Measurements from ENCODE around the gene ZNF609. TPM values are rescaled to one million over a fixed set of nuclear protein-coding genes. Genes with fewer than 3 reads are reported as not detected.
A peak's percentile ranks its signal among the peaks of the same experiment; 100 is the strongest.

The ZNF609 gene
- total RNA-seq, 1 donor from 2014 or later: 24.1 TPM

DNA sequence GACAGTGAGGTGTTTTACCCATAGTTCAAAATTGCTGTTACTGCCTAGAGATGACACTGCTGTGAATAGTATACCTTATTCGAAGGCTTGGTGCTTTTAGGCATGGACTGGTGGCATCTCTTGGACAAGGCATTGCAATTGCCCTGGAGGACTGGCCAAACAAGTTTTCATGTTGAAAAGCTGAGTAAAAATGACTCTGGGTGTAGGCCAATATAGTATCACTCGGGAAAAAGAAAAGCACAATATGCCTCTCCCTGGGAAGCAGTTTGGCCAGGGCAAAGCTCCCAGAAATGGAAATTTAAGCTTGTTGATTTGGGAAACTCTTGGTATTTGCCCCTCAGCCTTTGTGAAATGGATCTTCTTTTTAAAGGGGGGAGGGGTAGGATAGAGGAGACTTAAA, 54.8 kb downstream of the ZNF609 start:
- Mint-ChIP-seq H3K4me3 (ENCODE audit: unreplicated experiment) (no peak overlapping the region), H3K36me3 (ENCODE audit: low read depth) (no peaks in the 10 kb centered on the region), H3K9me3 (ENCODE audit: low read depth) (no peaks in the 10 kb centered on the region), H3K27me3 (ENCODE audit: low read depth) (no peaks in the 10 kb centered on the region), H3K27ac (ENCODE audit: unreplicated experiment) (peak overlapping the region; percentile 41), H3K4me1 (ENCODE audit: low read depth) (peaks cover 8% of the 10 kb centered on the region)
- TF ChIP-seq, protein P1, sequence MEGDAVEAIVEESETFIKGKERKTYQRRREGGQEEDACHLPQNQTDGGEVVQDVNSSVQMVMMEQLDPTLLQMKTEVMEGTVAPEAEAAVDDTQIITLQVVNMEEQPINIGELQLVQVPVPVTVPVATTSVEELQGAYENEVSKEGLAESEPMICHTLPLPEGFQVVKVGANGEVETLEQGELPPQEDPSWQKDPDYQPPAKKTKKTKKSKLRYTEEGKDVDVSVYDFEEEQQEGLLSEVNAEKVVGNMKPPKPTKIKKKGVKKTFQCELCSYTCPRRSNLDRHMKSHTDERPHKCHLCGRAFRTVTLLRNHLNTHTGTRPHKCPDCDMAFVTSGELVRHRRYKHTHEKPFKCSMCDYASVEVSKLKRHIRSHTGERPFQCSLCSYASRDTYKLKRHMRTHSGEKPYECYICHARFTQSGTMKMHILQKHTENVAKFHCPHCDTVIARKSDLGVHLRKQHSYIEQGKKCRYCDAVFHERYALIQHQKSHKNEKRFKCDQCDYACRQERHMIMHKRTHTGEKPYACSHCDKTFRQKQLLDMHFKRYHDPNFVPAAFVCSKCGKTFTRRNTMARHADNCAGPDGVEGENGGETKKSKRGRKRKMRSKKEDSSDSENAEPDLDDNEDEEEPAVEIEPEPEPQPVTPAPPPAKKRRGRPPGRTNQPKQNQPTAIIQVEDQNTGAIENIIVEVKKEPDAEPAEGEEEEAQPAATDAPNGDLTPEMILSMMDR (IDR thresholded peaks at IDR 0.05): no peak
- DNase-seq (ENCODE audit: low spot score): no peak

DNA sequence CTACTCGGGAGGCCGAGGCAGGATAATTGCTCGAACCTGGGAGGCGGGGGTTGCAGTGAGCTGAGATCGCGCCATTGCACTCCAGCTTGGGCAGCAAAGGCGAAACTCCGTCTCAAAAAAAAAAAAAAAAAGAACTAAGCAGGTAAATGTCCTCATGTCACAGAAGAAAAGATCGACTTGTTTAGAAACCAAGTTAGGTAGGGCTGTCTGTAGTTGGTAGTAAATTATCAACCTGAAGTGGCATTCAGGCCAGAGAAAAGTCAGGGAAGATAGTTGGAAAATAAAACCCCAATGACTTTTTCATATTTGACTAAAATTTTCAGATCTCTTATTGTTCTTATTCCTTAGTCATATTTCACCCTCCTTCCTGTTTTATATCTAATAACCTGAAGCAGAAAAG, 55.4 kb downstream of the ZNF609 start:
- Mint-ChIP-seq H3K27me3 (ENCODE audit: low read depth) (no peaks in the 10 kb centered on the region), H3K9me3 (ENCODE audit: low read depth) (no peaks in the 10 kb centered on the region), H3K4me3 (ENCODE audit: unreplicated experiment) (no peak overlapping the region), H3K4me1 (ENCODE audit: low read depth) (peaks cover 8% of the 10 kb centered on the region), H3K36me3 (ENCODE audit: low read depth) (no peaks in the 10 kb centered on the region), H3K27ac (ENCODE audit: unreplicated experiment) (no peak overlapping the region)
- no peak for DNase-seq (ENCODE audit: low spot score)
- TF ChIP-seq, protein P1 (IDR thresholded peaks at IDR 0.05): no peak

DNA sequence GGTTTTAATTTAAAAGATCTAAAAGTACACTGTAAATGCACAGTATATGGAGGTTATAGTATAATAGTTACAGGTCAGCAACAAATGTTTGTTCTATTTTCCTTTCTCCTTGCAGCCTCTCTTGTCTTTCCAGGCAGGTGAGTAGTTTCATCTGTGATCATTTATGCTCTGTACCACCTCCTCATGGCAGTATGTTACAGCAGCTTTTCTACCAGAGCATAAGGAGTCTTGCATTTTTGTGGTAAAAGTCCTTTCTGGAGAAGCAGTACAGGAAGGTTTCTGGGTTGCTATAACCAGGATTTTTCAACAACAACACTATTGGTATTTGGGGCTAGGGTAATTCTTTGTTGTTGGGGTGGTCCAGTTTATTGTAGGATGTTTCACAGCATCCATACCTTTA, 59.5 kb downstream of the ZNF609 start:
- H3K9me3 Mint-ChIP-seq (ENCODE audit: low read depth): no peaks in the 10 kb centered on the region
- no peak overlapping the region for H3K27ac Mint-ChIP-seq (ENCODE audit: unreplicated experiment)
- H3K36me3 Mint-ChIP-seq (ENCODE audit: low read depth): peaks cover 1% of the 10 kb centered on the region
- TF ChIP-seq, protein P1 (IDR thresholded peaks at IDR 0.05): peak; percentile 28
- H3K4me1 Mint-ChIP-seq (ENCODE audit: low read depth): peaks cover 22% of the 10 kb centered on the region
- H3K4me3 Mint-ChIP-seq (ENCODE audit: unreplicated experiment): no peak overlapping the region
- H3K27me3 Mint-ChIP-seq (ENCODE audit: low read depth): no peaks in the 10 kb centered on the region
- DNase-seq (ENCODE audit: low spot score): no peak

DNA sequence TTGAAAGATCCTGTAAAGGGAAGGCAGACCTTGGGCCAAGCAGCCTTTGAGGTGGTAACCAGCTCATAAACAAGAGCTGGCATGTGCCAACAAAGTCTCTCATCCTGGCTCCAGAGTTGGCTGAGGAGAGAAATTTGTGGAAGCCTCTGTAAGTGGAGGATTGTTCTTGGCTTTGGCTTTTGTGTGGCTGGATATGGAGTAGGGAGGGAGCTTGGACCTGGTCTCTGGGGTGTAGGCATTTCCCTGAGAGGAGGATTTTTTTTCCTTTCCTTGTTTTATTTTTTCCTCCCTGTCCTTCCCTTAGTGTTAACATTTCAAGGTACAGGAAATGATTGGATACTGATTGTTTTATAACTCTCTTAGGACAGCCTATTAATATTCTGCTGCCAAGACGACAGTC, 60.8 kb downstream of the ZNF609 start:
- TF ChIP-seq, protein P1 (IDR thresholded peaks at IDR 0.05): no peak
- Mint-ChIP-seq H3K27me3 (ENCODE audit: low read depth) (no peaks in the 10 kb centered on the region), H3K9me3 (ENCODE audit: low read depth) (no peaks in the 10 kb centered on the region), H3K27ac (ENCODE audit: unreplicated experiment) (no peak overlapping the region), H3K4me1 (ENCODE audit: low read depth) (peaks cover 28% of the 10 kb centered on the region), H3K36me3 (ENCODE audit: low read depth) (peaks cover 1% of the 10 kb centered on the region), H3K4me3 (ENCODE audit: unreplicated experiment) (no peak overlapping the region)
- no peak for DNase-seq (ENCODE audit: low spot score)

DNA sequence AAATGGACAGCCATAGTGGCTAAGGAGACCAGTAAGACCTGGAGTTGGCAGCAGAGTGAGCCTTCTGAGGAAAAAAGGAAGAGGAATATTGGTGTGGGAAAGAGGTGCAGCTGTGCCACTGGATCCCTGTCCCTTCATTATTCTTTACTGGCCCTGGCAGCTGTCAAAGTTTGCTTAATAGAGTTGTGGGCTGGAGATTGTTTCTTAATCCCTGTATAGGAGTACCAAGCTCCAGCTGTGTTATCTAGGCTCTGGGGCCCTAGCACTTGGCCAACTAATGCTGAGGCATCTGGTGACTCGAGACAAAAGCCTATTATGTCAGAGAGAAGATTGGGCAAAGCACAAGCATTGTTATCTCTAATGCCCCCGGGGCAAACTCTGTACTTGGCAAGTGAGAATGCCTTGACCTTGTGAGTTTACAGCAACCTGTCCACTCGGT, 61.4 kb downstream of the ZNF609 start:
- Mint-ChIP-seq H3K4me1 (ENCODE audit: low read depth) (peaks cover 33% of the 10 kb centered on the region), H3K27ac (ENCODE audit: unreplicated experiment) (no peak overlapping the region), H3K27me3 (ENCODE audit: low read depth) (no peaks in the 10 kb centered on the region), H3K4me3 (ENCODE audit: unreplicated experiment) (no peak overlapping the region), H3K36me3 (ENCODE audit: low read depth) (peaks cover 1% of the 10 kb centered on the region), H3K9me3 (ENCODE audit: low read depth) (no peaks in the 10 kb centered on the region)
- TF ChIP-seq, protein P1 (IDR thresholded peaks at IDR 0.05): no peak
- DNase-seq (ENCODE audit: low spot score): no peak

All from chondrocyte (in vitro differentiated cells).